ENCODE results near the gene ZNF12.
A peak's percentile ranks its signal among the peaks of the same experiment; 100 is the strongest.
"Not testable (repeated sequence)": the region's sequence is repeated elsewhere in the genome, so short reads cannot be mapped to it uniquely, and the experiment has no call there.

The ZNF12 gene

GRCh38 chr7:6706666-6707407, at the start of gene ZNF12:
TSS of gene ZNF12 (minus strand) at chr7:6706947. CDS start at chr7:6705173, 1,774 bp downstream.
- peak; percentile 61 to 96 (median 88) for DNase-seq

GRCh38 chr7:6753964-6754363, 47.2 kb upstream of the ZNF12 start, which contains the start of gene RSPH10B2:
TSS of gene RSPH10B2 (plus strand) at chr7:6754103. CDS start at chr7:6757678, 3,575 bp downstream.
- DNase-seq = not testable (repeated sequence)

GRCh38 chr7:6750173-6750572, 43.4 kb upstream of the ZNF12 start:
- not testable (repeated sequence) for DNase-seq

- DNase-seq = not testable (repeated sequence)
Measured at GRCh38 chr7:6749335-6749734, 42.6 kb upstream of the ZNF12 start.

- not testable (repeated sequence) for DNase-seq
Measured at GRCh38 chr7:6744410-6745100, 37.8 kb upstream of the ZNF12 start.

- DNase-seq = not testable (repeated sequence)
Measured at GRCh38 chr7:6738415-6738814, 31.7 kb upstream of the ZNF12 start.

- no peak for DNase-seq
Measured at GRCh38 chr7:6730343-6730633, 23.5 kb upstream of the ZNF12 start.

GRCh38 chr7:6729492-6730342, 23.0 kb upstream of the ZNF12 start:
- DNase-seq = peak; percentile 73 to 97 (median 91)

- not testable (repeated sequence) for DNase-seq
Measured at GRCh38 chr7:6728893-6729491, 22.2 kb upstream of the ZNF12 start.

- DNase-seq = no peak
Measured at GRCh38 chr7:6727663-6728062, 20.9 kb upstream of the ZNF12 start.

GRCh38 chr7:6726341-6726740, 19.6 kb upstream of the ZNF12 start:
- DNase-seq = not testable (repeated sequence)

GRCh38 chr7:6725003-6725402, 18.3 kb upstream of the ZNF12 start:
- peak in 3 of 56 donors; percentile 5 to 12 (median 7) for DNase-seq

GRCh38 chr7:6724351-6724750, 17.6 kb upstream of the ZNF12 start:
- DNase-seq = not testable (repeated sequence)

- no peak for DNase-seq
Measured at GRCh38 chr7:6718124-6718523, 11.4 kb upstream of the ZNF12 start.

- not testable (repeated sequence) for DNase-seq
Measured at GRCh38 chr7:6715898-6716297, 9.2 kb upstream of the ZNF12 start.

GRCh38 chr7:6714360-6714759, 7.6 kb upstream of the ZNF12 start:
- DNase-seq = no peak

- no peak for DNase-seq
Measured at GRCh38 chr7:6709808-6710207, 3.1 kb upstream of the ZNF12 start.

- DNase-seq = no peak
Measured at GRCh38 chr7:6708304-6708703, 1.6 kb upstream of the ZNF12 start.

- DNase-seq = peak in 6 of 56 donors; percentile 6 to 50 (median 30)
Measured at GRCh38 chr7:6705959-6706665, 635 bp downstream of the ZNF12 start.

- no peak for DNase-seq
Measured at GRCh38 chr7:6701860-6702259, 4.9 kb downstream of the ZNF12 start.

GRCh38 chr7:6700793-6701192, 6.0 kb downstream of the ZNF12 start:
- DNase-seq = no peak
